ENCODE results near the gene FMN1. TPM values are rescaled to one million over a fixed set of nuclear protein-coding genes. Genes with fewer than 3 reads are reported as not detected.

Gene FMN1
- total RNA-seq, 1 donor from 2014 or later: 4.2 TPM

GRCh38 chr15:32993285-32993684 is 201.2 kb downstream of the FMN1 start:
- no peaks in the 10 kb centered on the region for H3K9me3 Mint-ChIP-seq (ENCODE audit: unreplicated experiment)
- no peaks in the 10 kb centered on the region for H3K36me3 Mint-ChIP-seq (ENCODE audit: unreplicated experiment)
- H3K27me3 Mint-ChIP-seq (ENCODE audit: unreplicated experiment): no peaks in the 10 kb centered on the region
- DNase-seq (ENCODE audit: extremely low spot score, unreplicated experiment): no peak
- H3K27ac Mint-ChIP-seq (ENCODE audit: unreplicated experiment): no peak overlapping the region
- TF ChIP-seq, protein P1, sequence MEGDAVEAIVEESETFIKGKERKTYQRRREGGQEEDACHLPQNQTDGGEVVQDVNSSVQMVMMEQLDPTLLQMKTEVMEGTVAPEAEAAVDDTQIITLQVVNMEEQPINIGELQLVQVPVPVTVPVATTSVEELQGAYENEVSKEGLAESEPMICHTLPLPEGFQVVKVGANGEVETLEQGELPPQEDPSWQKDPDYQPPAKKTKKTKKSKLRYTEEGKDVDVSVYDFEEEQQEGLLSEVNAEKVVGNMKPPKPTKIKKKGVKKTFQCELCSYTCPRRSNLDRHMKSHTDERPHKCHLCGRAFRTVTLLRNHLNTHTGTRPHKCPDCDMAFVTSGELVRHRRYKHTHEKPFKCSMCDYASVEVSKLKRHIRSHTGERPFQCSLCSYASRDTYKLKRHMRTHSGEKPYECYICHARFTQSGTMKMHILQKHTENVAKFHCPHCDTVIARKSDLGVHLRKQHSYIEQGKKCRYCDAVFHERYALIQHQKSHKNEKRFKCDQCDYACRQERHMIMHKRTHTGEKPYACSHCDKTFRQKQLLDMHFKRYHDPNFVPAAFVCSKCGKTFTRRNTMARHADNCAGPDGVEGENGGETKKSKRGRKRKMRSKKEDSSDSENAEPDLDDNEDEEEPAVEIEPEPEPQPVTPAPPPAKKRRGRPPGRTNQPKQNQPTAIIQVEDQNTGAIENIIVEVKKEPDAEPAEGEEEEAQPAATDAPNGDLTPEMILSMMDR (IDR thresholded peaks at IDR 0.05): peak; percentile 57
- peaks cover 20% of the 10 kb centered on the region for H3K4me1 Mint-ChIP-seq (ENCODE audit: unreplicated experiment)
- no peak overlapping the region for H3K4me3 Mint-ChIP-seq (ENCODE audit: unreplicated experiment)

GRCh38 chr15:32991619-32992111 is 202.8 kb downstream of the FMN1 start:
- DNase-seq (ENCODE audit: extremely low spot score, unreplicated experiment): no peak
- no peak overlapping the region for H3K4me3 Mint-ChIP-seq (ENCODE audit: unreplicated experiment)
- H3K4me1 Mint-ChIP-seq (ENCODE audit: unreplicated experiment): peaks cover 18% of the 10 kb centered on the region
- H3K27me3 Mint-ChIP-seq (ENCODE audit: unreplicated experiment): no peaks in the 10 kb centered on the region
- no peaks in the 10 kb centered on the region for H3K9me3 Mint-ChIP-seq (ENCODE audit: unreplicated experiment)
- TF ChIP-seq, protein P1 (IDR thresholded peaks at IDR 0.05): no peak
- H3K27ac Mint-ChIP-seq (ENCODE audit: unreplicated experiment): no peak overlapping the region
- H3K36me3 Mint-ChIP-seq (ENCODE audit: unreplicated experiment): no peaks in the 10 kb centered on the region

DNA sequence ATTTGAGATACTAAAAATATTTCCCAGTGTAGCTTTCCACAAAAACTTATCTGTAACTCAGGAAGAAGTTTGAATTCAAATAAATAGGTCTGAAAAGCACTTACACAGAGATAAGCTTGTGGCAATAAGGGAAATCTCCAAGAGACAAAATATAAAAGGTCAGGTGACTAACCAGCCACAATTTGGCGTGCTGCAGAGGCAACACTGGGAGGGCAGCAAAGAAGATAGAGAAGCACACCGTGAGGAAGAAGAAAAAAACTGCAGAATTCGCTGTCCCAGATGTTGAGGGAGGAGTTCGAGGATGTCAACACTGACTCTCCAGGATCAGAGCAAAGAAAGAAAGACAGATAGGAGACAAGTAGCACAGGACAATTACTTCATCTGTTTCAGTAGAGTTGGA is 204.4 kb downstream of the FMN1 start:
- no peaks in the 10 kb centered on the region for H3K27me3 Mint-ChIP-seq (ENCODE audit: unreplicated experiment)
- no peaks in the 10 kb centered on the region for H3K36me3 Mint-ChIP-seq (ENCODE audit: unreplicated experiment)
- no peaks in the 10 kb centered on the region for H3K9me3 Mint-ChIP-seq (ENCODE audit: unreplicated experiment)
- H3K4me1 Mint-ChIP-seq (ENCODE audit: unreplicated experiment): peaks cover 30% of the 10 kb centered on the region
- no peak for DNase-seq (ENCODE audit: extremely low spot score, unreplicated experiment)
- TF ChIP-seq, protein P1 (IDR thresholded peaks at IDR 0.05): no peak
- H3K4me3 Mint-ChIP-seq (ENCODE audit: unreplicated experiment): no peak overlapping the region
- H3K27ac Mint-ChIP-seq (ENCODE audit: unreplicated experiment): no peak overlapping the region

DNA sequence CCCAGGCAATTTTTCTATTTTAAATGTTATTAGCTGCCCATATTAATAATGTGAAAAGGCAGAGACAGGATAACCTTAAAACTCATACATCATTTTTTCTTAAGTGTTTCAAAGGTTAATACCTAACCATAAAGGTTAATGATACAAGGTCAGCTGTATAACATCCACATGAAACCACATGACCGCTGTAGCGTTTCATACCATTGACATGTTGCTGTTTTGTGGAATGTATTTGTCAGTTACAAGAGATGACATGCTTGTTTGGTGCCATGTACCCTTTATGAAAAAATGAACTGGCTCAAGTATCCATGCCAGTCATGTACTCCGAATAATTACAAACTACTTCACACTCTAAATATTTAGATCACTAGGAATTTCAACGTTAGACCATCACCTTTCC is 207.4 kb downstream of the FMN1 start:
- peaks cover 20% of the 10 kb centered on the region for H3K4me1 Mint-ChIP-seq (ENCODE audit: unreplicated experiment)
- H3K27me3 Mint-ChIP-seq (ENCODE audit: unreplicated experiment): no peaks in the 10 kb centered on the region
- no peak overlapping the region for H3K4me3 Mint-ChIP-seq (ENCODE audit: unreplicated experiment)
- H3K27ac Mint-ChIP-seq (ENCODE audit: unreplicated experiment): peak overlapping the region; percentile 35
- no peaks in the 10 kb centered on the region for H3K36me3 Mint-ChIP-seq (ENCODE audit: unreplicated experiment)
- TF ChIP-seq, protein P1 (IDR thresholded peaks at IDR 0.05): no peak
- no peaks in the 10 kb centered on the region for H3K9me3 Mint-ChIP-seq (ENCODE audit: unreplicated experiment)
- no peak for DNase-seq (ENCODE audit: extremely low spot score, unreplicated experiment)

GRCh38 chr15:32986147-32986546 is 208.4 kb downstream of the FMN1 start:
- no peaks in the 10 kb centered on the region for H3K36me3 Mint-ChIP-seq (ENCODE audit: unreplicated experiment)
- no peaks in the 10 kb centered on the region for H3K9me3 Mint-ChIP-seq (ENCODE audit: unreplicated experiment)
- H3K27me3 Mint-ChIP-seq (ENCODE audit: unreplicated experiment): no peaks in the 10 kb centered on the region
- TF ChIP-seq, protein P1 (IDR thresholded peaks at IDR 0.05): no peak
- no peak overlapping the region for H3K27ac Mint-ChIP-seq (ENCODE audit: unreplicated experiment)
- no peak overlapping the region for H3K4me3 Mint-ChIP-seq (ENCODE audit: unreplicated experiment)
- no peak for DNase-seq (ENCODE audit: extremely low spot score, unreplicated experiment)
- H3K4me1 Mint-ChIP-seq (ENCODE audit: unreplicated experiment): peaks cover 24% of the 10 kb centered on the region

All from osteocyte (in vitro differentiated cells).